ENCODE measurements around the gene RNF125.
"Not testable (repeated sequence)": the region's sequence is repeated elsewhere in the genome, so short reads cannot be mapped to it uniquely, and the experiment has no call there.

The RNF125 gene

GRCh38 chr18:32025744-32026143 is 7.1 kb downstream of the RNF125 start:
- DNase-seq (ENCODE audit: low read depth, low spot score) = no peak

- no peak for DNase-seq (ENCODE audit: low read depth, low spot score)
Observed at GRCh38 chr18:32026491-32027086, 8.0 kb downstream of the RNF125 start.

- DNase-seq (ENCODE audit: low read depth, low spot score) = no peak
Observed at GRCh38 chr18:32029558-32029957, 10.9 kb downstream of the RNF125 start.

GRCh38 chr18:32032609-32033008 is 14.0 kb downstream of the RNF125 start:
- no peak for DNase-seq (ENCODE audit: low read depth, low spot score)

- DNase-seq (ENCODE audit: low read depth, low spot score) = no peak
Observed at GRCh38 chr18:32036506-32037180, 18.0 kb downstream of the RNF125 start.

- DNase-seq (ENCODE audit: low read depth, low spot score) = no peak
Observed at GRCh38 chr18:32037616-32038015, 19.0 kb downstream of the RNF125 start.

GRCh38 chr18:32040936-32041335 is 22.3 kb downstream of the RNF125 start:
- DNase-seq (ENCODE audit: low read depth, low spot score) = no peak

- no peak for DNase-seq (ENCODE audit: low read depth, low spot score)
Observed at GRCh38 chr18:32042337-32042736, 23.7 kb downstream of the RNF125 start.

GRCh38 chr18:32048507-32049091 is 30.0 kb downstream of the RNF125 start:
- no peak for DNase-seq (ENCODE audit: low read depth, low spot score)

- no peak for DNase-seq (ENCODE audit: low read depth, low spot score)
Observed at GRCh38 chr18:32049393-32050171, 31.0 kb downstream of the RNF125 start.

- DNase-seq (ENCODE audit: low read depth, low spot score) = no peak
Observed at GRCh38 chr18:32056613-32057358, 38.2 kb downstream of the RNF125 start.

GRCh38 chr18:32057624-32058165 is 39.1 kb downstream of the RNF125 start:
- DNase-seq (ENCODE audit: low read depth, low spot score) = no peak

- DNase-seq (ENCODE audit: low read depth, low spot score) = no peak
Observed at GRCh38 chr18:32060026-32060425, 41.4 kb downstream of the RNF125 start.

- DNase-seq (ENCODE audit: low read depth, low spot score) = no peak
Observed at GRCh38 chr18:32067375-32068167, 48.9 kb downstream of the RNF125 start.

- no peak for DNase-seq (ENCODE audit: low read depth, low spot score)
Observed at GRCh38 chr18:32072321-32072720, 53.7 kb downstream of the RNF125 start.

- no peak for DNase-seq (ENCODE audit: low read depth, low spot score)
Observed at GRCh38 chr18:32074206-32074605, 55.6 kb downstream of the RNF125 start.

- no peak for DNase-seq (ENCODE audit: low read depth, low spot score)
Observed at GRCh38 chr18:32078845-32079244, 60.2 kb downstream of the RNF125 start.

GRCh38 chr18:32081881-32082280 is 63.3 kb downstream of the RNF125 start:
- DNase-seq (ENCODE audit: low read depth, low spot score) = no peak

- no peak for DNase-seq (ENCODE audit: low read depth, low spot score)
Observed at GRCh38 chr18:32083781-32084180, 65.2 kb downstream of the RNF125 start.

GRCh38 chr18:32086881-32087280 is 68.3 kb downstream of the RNF125 start:
- DNase-seq (ENCODE audit: low read depth, low spot score) = no peak

GRCh38 chr18:32090831-32091230 is 72.2 kb downstream of the RNF125 start:
- not testable (repeated sequence) for DNase-seq (ENCODE audit: low read depth, low spot score)

All from activated naive CD8-positive, alpha-beta T cell treated with anti-CD3 and anti-CD28 coated beads, Interleukin-2, amount 50 U/mL, for 16 hours (primary cell).